Common myeloid progenitor, CD34-positive (primary cell): ENCODE measurements around the gene BICDL1.
"Not testable (repeated sequence)": the region's sequence is repeated elsewhere in the genome, so short reads cannot be mapped to it uniquely, and the experiment has no call there.

Experiments used
- CTCF ChIA-PET: fragments of 350-600 bp; sonication (Branson Sonifier 250); formaldehyde crosslinking; loops from one replicate; lab custom pipeline; 2021; ENCODE audit warnings: antibody characterized with exemption; lab: Charles Lee
- POLR2A ChIA-PET: fragments of 350-600 bp; sonication (Branson Sonifier 250); formaldehyde crosslinking; loops from one replicate; lab custom pipeline; 2021; ENCODE audit warnings: antibody characterized with exemption; lab: Charles Lee
- DNase-seq, 3 donors: peaks; one replicate each; pipeline versions ENCODE4 v3.0.0 to v3.0.0-alpha.2; 2013
- H3K27ac ChIP-seq, 2 experiments: 1 replicate in 1 of 2; 2 replicates in 1 of 2; pipeline ENCODE4 v1.7.0; 2013; ENCODE audit warnings: inconsistent platforms in 2 of 2, low read length in 2 of 2, mild to moderate bottlenecking in 2 of 2, low read depth in 1 of 2, moderate library complexity in 1 of 2; ENCODE audit not compliant: severe bottlenecking in 2 of 2, insufficient read depth in 1 of 2, poor library complexity in 1 of 2
- H3K27me3 ChIP-seq, 5 experiments: replicated peaks in 2 of 5; 1 replicate in 3 of 5; 2 replicates in 2 of 5; pipeline versions ENCODE4 v1.6.1 to v1.7.0; 2013; ENCODE audit warnings: low read length in 4 of 5, mild to moderate bottlenecking in 2 of 5, moderate library complexity in 2 of 5, inconsistent platforms in 1 of 5; ENCODE audit not compliant: insufficient read depth in 5 of 5, control insufficient read depth in 4 of 5
- H3K36me3 ChIP-seq, 4 experiments: 1 replicate in 2 of 4; 2 replicates in 2 of 4; pipeline versions ENCODE4 v1.6.1 to v1.7.0; 2013; ENCODE audit warnings: low read length in 3 of 4, control low read depth in 1 of 4, mild to moderate bottlenecking in 1 of 4; ENCODE audit not compliant: control insufficient read depth in 4 of 4, insufficient read depth in 4 of 4
- H3K4me1 ChIP-seq, 4 experiments: 1 replicate in 3 of 4; 2 replicates in 1 of 4; pipeline versions ENCODE4 v1.6.1 to v1.7.1; 2013; ENCODE audit warnings: low read length in 3 of 4, mild to moderate bottlenecking in 3 of 4, control low read depth in 1 of 4, inconsistent platforms in 1 of 4, moderate library complexity in 1 of 4; ENCODE audit not compliant: control insufficient read depth in 4 of 4, insufficient read depth in 4 of 4; ENCODE audit errors: control extremely low read depth in 1 of 4
- H3K4me3 ChIP-seq, 7 experiments: 1 replicate in 4 of 7; 2 replicates in 3 of 7; pipeline versions ENCODE4 v1.5.1 to v1.7.0; 2013; ENCODE audit warnings: mild to moderate bottlenecking in 7 of 7, low read length in 6 of 7, moderate library complexity in 6 of 7, inconsistent platforms in 2 of 7, low read depth in 2 of 7, control low read depth in 1 of 7; ENCODE audit not compliant: insufficient read depth in 4 of 7, control insufficient read depth in 1 of 7; ENCODE audit errors: extremely low read depth in 1 of 7
- H3K9me3 ChIP-seq, 5 experiments: 1 replicate in 4 of 5; 2 replicates in 1 of 5; pipeline versions ENCODE4 v1.6.1 to v1.7.1; 2013; ENCODE audit warnings: low read length in 4 of 5, mild to moderate bottlenecking in 2 of 5, inconsistent platforms in 1 of 5, low read depth in 1 of 5, moderate library complexity in 1 of 5; ENCODE audit not compliant: control insufficient read depth in 4 of 5, insufficient read depth in 2 of 5; ENCODE audit errors: control extremely low read depth in 1 of 5
- WGBS: methylation state at CpG from one replicate; pipeline ENCODE4 v1.1.5; 2013; ENCODE audit not compliant: insufficient coverage; 5-methylcytosine and 5-hydroxymethylcytosine counted together

BICDL1 gene

GRCh38 chr12:120014381-120014735 is 25.3 kb downstream of the BICDL1 start:
- H3K27ac ChIP-seq, POLR2A ChIA-PET, H3K36me3 ChIP-seq, H3K4me1 ChIP-seq, H3K4me3 ChIP-seq, H3K9me3 ChIP-seq, DNase-seq, H3K27me3 ChIP-seq, CTCF ChIA-PET: not testable (repeated sequence)
- WGBS, result 97% methylated on average over 7 of the region's 11 CpGs

- H3K4me3 ChIP-seq, result no peak overlapping the region
- H3K36me3 ChIP-seq, result no peaks in the 10 kb centered on the region
- H3K9me3 ChIP-seq, result no peaks in the 10 kb centered on the region
- ChIA-PET CTCF (no interaction called here), POLR2A (no interaction called here)
- H3K27me3 ChIP-seq, result no peaks in the 10 kb centered on the region
- no peak overlapping the region for H3K27ac ChIP-seq
- no peaks in the 10 kb centered on the region for H3K4me1 ChIP-seq
- DNase-seq, result no peak
- 86% methylated on average over 2 of the region's 3 CpGs for WGBS
Observed at GRCh38 chr12:120015313-120015712, 26.3 kb downstream of the BICDL1 start.

DNA sequence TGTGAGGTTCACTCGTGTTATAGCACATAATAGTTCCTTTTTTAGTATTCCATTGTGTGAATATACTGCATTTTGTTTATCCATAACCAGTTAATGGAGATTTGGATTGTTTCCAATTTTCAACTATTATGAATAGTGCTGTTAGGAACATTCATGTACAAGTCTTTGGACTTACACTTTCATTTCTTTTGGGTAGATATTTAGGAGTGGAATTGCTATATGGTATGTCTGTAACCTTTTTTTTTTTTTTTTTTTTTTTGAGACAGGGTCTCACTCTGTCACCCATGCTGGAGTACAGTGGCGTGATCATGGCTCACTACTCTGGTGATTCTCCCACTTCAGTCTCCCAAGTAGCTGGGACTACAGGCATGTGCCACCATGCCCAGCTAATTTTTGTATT is 27.2 kb downstream of the BICDL1 start:
- H3K4me1 ChIP-seq, H3K9me3 ChIP-seq, DNase-seq, POLR2A ChIA-PET, H3K4me3 ChIP-seq, H3K27ac ChIP-seq, CTCF ChIA-PET, H3K27me3 ChIP-seq, H3K36me3 ChIP-seq: not testable (repeated sequence)
- no CpG with 5 or more reads among the region's 2 CpGs for WGBS

GRCh38 chr12:120019197-120019596 is 30.2 kb downstream of the BICDL1 start:
- ChIA-PET POLR2A (no interaction called here), CTCF (no interaction called here)
- DNase-seq, result no peak
- no peaks in the 10 kb centered on the region for H3K4me1 ChIP-seq
- H3K27me3 ChIP-seq, result no peaks in the 10 kb centered on the region
- H3K4me3 ChIP-seq, result no peak overlapping the region
- no peaks in the 10 kb centered on the region for H3K36me3 ChIP-seq
- H3K9me3 ChIP-seq, result peaks cover 0 to 3% (median 0%) of the 10 kb centered on the region in 5 experiments
- no peak overlapping the region for H3K27ac ChIP-seq

DNA sequence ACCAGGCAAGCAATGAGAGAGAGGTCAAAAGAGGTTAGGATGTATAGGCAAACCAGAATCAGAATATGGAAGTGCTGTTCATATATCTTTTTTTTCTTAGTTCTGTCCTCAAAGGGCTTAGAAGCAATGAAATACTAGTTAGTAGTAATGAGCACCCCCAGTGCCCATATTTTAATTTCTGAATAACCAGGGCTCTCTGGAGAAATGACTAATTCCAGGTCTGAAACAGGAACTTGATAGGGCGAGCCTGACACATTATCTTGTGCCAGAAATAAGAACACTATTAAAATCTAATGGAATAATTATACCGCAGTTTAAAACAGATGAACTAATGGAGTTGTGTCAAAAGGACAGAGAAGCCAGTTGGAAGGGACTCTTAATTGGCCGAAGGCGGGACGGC is 30.9 kb downstream of the BICDL1 start:
- no peaks in the 10 kb centered on the region for H3K4me1 ChIP-seq
- H3K27ac ChIP-seq, result no peak overlapping the region
- ChIA-PET POLR2A (no interaction called here), CTCF (interaction anchor here (0.6 kb wide), 1 partner anchor 12 kb away, joined by 3 read pairs; no protein-coding TSS in a partner anchor)
- H3K27me3 ChIP-seq, result no peaks in the 10 kb centered on the region
- no peak overlapping the region for H3K4me3 ChIP-seq
- H3K9me3 ChIP-seq, result peaks cover 0 to 4% (median 0%) of the 10 kb centered on the region in 5 experiments
- DNase-seq, result no peak
- no peaks in the 10 kb centered on the region for H3K36me3 ChIP-seq
- no CpG with 5 or more reads among the region's 5 CpGs for WGBS

DNA sequence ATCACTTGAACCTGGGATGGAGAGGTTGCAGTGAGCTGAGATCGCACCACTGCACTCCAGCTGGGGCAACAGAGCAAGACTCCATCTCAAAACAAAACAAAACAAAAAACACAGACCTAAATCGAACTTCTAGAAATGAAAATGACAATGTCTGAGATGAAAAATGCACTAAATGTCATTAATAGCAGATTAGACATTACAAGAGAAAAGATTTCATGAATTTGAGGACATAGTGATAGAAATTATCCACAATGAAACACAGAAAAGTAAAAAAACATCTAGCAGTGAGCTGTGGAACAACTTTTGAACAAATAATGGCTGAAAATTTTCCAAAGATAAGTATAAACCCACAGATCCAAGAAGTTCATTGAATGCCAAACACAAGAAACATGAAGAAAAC is 35.2 kb downstream of the BICDL1 start:
- POLR2A ChIA-PET, result no interaction called here
- WGBS, result 100% methylated on average over 1 of the region's 2 CpGs
- CTCF ChIA-PET, result no interaction called here
- H3K4me1 ChIP-seq, result no peaks in the 10 kb centered on the region
- H3K9me3 ChIP-seq, result peaks cover 0 to 4% (median 0%) of the 10 kb centered on the region in 5 experiments
- H3K27ac ChIP-seq, result no peak overlapping the region
- no peak overlapping the region for H3K4me3 ChIP-seq
- H3K36me3 ChIP-seq, result no peaks in the 10 kb centered on the region
- no peaks in the 10 kb centered on the region for H3K27me3 ChIP-seq
- no peak for DNase-seq

DNA sequence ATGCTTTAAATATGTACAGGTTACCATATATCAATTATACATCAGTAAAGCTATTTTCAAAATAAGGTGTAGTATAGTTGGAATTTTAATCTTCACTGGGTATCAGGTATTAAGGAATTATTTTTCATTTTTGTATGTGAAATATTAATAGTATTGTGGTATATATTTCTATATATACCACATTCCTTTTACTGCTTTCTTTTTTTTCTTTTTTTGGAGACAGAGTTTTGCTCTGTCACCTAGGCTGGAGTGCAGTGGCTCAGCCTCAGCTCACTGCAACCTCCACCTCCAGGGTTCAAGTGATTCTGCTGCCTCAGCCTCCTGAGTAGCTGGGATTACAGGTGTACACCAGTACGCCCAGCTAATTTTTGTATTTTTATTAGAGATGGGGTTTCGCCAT is 36.6 kb downstream of the BICDL1 start:
- Histone ChIP-seq H3K4me1 (no peaks in the 10 kb centered on the region), H3K9me3 (peaks cover 0 to 4% (median 0%) of the 10 kb centered on the region in 5 experiments), H3K27ac (no peak overlapping the region), H3K4me3 (no peak overlapping the region), H3K27me3 (no peaks in the 10 kb centered on the region), H3K36me3 (no peaks in the 10 kb centered on the region)
- CTCF ChIA-PET, result interaction anchor here (1.1 kb wide), 1 partner anchor 19 kb away, joined by 3 read pairs; no protein-coding TSS in a partner anchor
- WGBS, result 100% methylated on average over 2 of the region's 2 CpGs
- POLR2A ChIA-PET, result interaction anchor here (0.7 kb wide), 1 partner anchor 10 kb away, joined by 3 read pairs; no protein-coding TSS in a partner anchor
- DNase-seq, result no peak
